Kidney (tissue), 14 donors: ENCODE measurements around the gene CEP97. TPM values are rescaled to one million over a fixed set of nuclear protein-coding genes. Genes with fewer than 3 reads are reported as not detected.

Source experiments
- DNase-seq, 5 donors: peaks; one replicate each; pipeline ENCODE4 v3.0.0-alpha.2; 2013 to 2020
- FAIRE-seq: peaks from 2 replicates; lab custom pipeline; 2012; peaks lifted over from hg19 to GRCh38; lab: Jason Lieb, UNC
- H3K27ac ChIP-seq, 2 donors: one replicate each; pipeline ENCODE4 v1.7.0; 2013; ENCODE audit warnings: low read depth in 2 of 2, low read length in 2 of 2, inconsistent platforms in 1 of 2
- H3K27me3 ChIP-seq: one replicate; pipeline ENCODE4 v1.7.1; 2013; ENCODE audit warnings: low read length, inconsistent platforms; ENCODE audit not compliant: control insufficient read depth, insufficient read depth
- H3K36me3 ChIP-seq, 3 donors: one replicate each; pipeline versions ENCODE4 v1.7.0 to v1.7.1; 2013; ENCODE audit warnings: low read length in 3 of 3, control low read depth in 1 of 3, inconsistent platforms in 1 of 3; ENCODE audit not compliant: insufficient read depth in 3 of 3, control insufficient read depth in 2 of 3
- H3K4me1 ChIP-seq, 3 donors: one replicate each; pipeline versions ENCODE4 v1.7.0 to v1.7.1; 2013; ENCODE audit warnings: low read length in 3 of 3, inconsistent platforms in 1 of 3, low read depth in 1 of 3; ENCODE audit not compliant: control insufficient read depth in 2 of 3, insufficient read depth in 2 of 3
- H3K4me3 ChIP-seq, 3 donors: one replicate each; pipeline versions ENCODE4 v1.7.0 to v1.8.1; 2013; ENCODE audit warnings: low read length in 3 of 3, control low read depth in 1 of 3, inconsistent platforms in 1 of 3
- H3K9ac ChIP-seq, 3 donors: one replicate each; pipeline versions ENCODE4 v1.7.0 to v1.7.1; 2013; ENCODE audit warnings: low read length in 3 of 3, control low read depth in 1 of 3, inconsistent platforms in 1 of 3
- H3K9me3 ChIP-seq, 3 donors: one replicate each; pipeline versions ENCODE4 v1.7.0 to v1.7.1; 2013; ENCODE audit warnings: low read length in 3 of 3, control low read depth in 1 of 3, inconsistent platforms in 1 of 3; ENCODE audit not compliant: control insufficient read depth in 2 of 3, insufficient read depth in 1 of 3
- intact Hi-C: fragments of 100-400 bp; cut with DNase I; formaldehyde crosslinking; loops from one replicate; pipeline ENCODE4 v1.11.1; 2022
- polyA plus RNA-seq: library from polyadenylated mRNA; stranded (reverse); fragments of 350-450 nt; fragmentation: Illumina TruSeq; extraction: RNeasy Lipid Tissue Mini Kit (QIAGEN cat#74804); gene quantifications from one replicate; pipeline ENCODE4 v1.2.3, GENCODE V29; 2014; ENCODE audit warnings: low read depth, low replicate concordance; ENCODE audit not compliant: insufficient read depth
- total RNA-seq: library from RNA; stranded (reverse); fragmentation: NEBNext Ultra II Directional; extraction: Animal tissue kit (Norgen Biotek cat#: 25700); gene quantifications from one replicate; pipeline ENCODE4 v1.2.1, GENCODE V29; 2021
- TF ChIP-seq, protein P1 (sequence below): IDR thresholded peaks from 3 replicates; pipeline ENCODE4 v1.5.1; 2012; ENCODE audit warnings: mild to moderate bottlenecking, moderate library complexity, borderline replicate concordance; ENCODE audit not compliant: insufficient read depth; ENCODE audit errors: extremely low read depth
- donor health status: control.
- donor health status: control.
- donor health status: control.
- donor health status: control.
- donor health status: control.
- donor health status: DM: yes; HTN: yes; CAD: no.
- donor health status: Normal renal cell carcinoma (clear cell type).

CEP97 gene
- total and polyA plus RNA-seq, 2 donors from 2014 or later, result 1.7 to 7.5 TPM

DNA sequence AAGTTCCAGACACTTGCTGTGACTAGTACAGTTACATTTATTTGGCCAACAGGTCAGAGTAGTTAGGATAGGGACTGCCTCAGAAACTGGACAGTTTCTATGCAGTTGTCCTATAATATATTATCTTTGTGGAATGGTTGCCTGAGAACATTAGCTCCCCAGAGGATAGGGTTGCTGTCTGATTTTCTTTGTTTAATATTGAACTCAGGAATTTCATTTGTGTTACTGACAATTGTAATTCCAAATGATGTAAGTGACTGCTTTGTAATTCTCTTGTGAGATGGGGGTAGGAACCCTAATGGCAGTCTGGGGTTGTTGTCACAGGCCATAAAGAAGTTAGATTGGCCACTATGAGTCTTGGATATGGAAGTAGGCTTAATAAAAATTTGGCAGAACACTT is 56.8 kb downstream of the CEP97 start:
- H3K36me3 ChIP-seq, result peaks cover 2 to 12% (median 7%) of the 10 kb centered on the region in 3 donors
- TF ChIP-seq, protein P1, sequence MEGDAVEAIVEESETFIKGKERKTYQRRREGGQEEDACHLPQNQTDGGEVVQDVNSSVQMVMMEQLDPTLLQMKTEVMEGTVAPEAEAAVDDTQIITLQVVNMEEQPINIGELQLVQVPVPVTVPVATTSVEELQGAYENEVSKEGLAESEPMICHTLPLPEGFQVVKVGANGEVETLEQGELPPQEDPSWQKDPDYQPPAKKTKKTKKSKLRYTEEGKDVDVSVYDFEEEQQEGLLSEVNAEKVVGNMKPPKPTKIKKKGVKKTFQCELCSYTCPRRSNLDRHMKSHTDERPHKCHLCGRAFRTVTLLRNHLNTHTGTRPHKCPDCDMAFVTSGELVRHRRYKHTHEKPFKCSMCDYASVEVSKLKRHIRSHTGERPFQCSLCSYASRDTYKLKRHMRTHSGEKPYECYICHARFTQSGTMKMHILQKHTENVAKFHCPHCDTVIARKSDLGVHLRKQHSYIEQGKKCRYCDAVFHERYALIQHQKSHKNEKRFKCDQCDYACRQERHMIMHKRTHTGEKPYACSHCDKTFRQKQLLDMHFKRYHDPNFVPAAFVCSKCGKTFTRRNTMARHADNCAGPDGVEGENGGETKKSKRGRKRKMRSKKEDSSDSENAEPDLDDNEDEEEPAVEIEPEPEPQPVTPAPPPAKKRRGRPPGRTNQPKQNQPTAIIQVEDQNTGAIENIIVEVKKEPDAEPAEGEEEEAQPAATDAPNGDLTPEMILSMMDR, result no peak
- no peak overlapping the region for H3K4me3 ChIP-seq
- H3K27me3 ChIP-seq, result no peaks in the 10 kb centered on the region
- DNase-seq (no peak), FAIRE-seq (no peak)
- intact Hi-C loops, result no loop called here
- H3K9me3 ChIP-seq, result no peaks in the 10 kb centered on the region
- no peak overlapping the region for H3K9ac ChIP-seq
- H3K4me1 ChIP-seq, result peaks cover 0 to 8% (median 3%) of the 10 kb centered on the region in 3 donors
- H3K27ac ChIP-seq, result no peak overlapping the region

DNA sequence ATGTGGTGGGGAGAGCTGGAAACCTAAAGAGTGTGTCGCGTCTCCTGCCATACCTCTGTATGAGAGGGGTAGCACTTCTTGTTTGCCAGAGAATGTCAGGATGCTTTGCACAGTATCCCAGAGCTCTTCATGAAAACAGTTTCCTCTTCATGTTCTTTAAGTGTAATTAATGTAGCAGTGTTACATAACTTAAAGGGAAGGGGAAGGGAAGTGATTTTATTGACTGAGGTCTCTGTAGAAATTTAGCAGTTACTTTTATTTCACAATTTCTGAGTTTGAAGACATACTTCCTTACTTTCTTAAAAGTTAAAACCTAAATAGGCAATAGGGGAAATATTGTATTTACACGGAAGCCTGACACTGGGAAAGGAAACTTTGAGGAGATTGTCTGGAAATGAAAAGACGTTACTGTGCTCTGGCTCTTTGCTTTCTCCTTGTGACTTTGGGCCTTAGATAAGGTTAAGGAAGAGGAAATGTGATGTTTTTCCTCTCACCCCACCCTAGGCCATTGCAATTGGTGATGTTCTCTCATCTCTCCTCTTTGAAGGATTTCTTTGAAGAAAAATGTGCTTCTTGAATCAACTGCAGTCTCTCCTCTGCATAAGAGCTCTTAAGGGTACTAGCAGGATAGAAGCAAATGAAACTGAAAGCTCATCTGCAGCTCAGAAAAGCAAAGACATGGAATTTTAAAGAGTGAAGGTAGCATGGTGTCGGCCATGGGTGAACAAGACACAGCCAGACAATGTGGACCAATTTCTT is 60.6 kb downstream of the CEP97 start:
- TF ChIP-seq, protein P1, result no peak
- peak overlapping the region; percentile 14 to 55 for H3K27ac ChIP-seq
- no peaks in the 10 kb centered on the region for H3K9me3 ChIP-seq
- no peak for DNase-seq
- no peak for FAIRE-seq
- intact Hi-C loops, result no loop called here
- H3K4me3 ChIP-seq, result peak overlapping the region in 2 of 3 donors; percentile 3 to 13
- no peaks in the 10 kb centered on the region for H3K4me1 ChIP-seq
- H3K36me3 ChIP-seq, result peaks cover 2 to 12% (median 7%) of the 10 kb centered on the region in 3 donors
- H3K9ac ChIP-seq, result peak overlapping the region in 1 of 3 donors; percentile 20
- H3K27me3 ChIP-seq, result no peaks in the 10 kb centered on the region

DNA sequence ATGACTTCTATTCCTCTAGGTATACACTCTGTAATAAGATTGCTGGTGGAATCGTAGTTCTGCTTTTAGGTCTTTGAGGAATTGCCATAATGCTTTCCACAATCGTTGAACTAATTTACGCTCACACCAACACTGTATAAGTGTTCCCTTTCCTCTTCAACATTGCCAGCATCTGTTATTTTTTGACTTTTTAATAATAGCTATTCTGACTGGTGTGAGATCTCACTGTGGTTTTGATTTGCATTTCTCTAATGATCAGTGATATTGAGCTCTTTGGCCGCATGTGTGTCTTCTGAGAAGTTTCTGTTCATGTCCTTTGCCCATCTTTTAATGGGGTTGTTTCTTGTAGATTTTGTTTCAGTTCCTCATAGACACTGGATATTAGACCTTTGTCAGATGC is 67.4 kb downstream of the CEP97 start:
- no peaks in the 10 kb centered on the region for H3K36me3 ChIP-seq
- no peak overlapping the region for H3K27ac ChIP-seq
- H3K4me1 ChIP-seq, result no peaks in the 10 kb centered on the region
- intact Hi-C loops, result no loop called here
- H3K27me3 ChIP-seq, result no peaks in the 10 kb centered on the region
- no peak overlapping the region for H3K4me3 ChIP-seq
- TF ChIP-seq, protein P1, result no peak
- DNase-seq (no peak), FAIRE-seq (no peak)
- peaks cover 0 to 2% (median 0%) of the 10 kb centered on the region in 3 donors for H3K9me3 ChIP-seq
- H3K9ac ChIP-seq, result no peak overlapping the region
